ENCODE measurements around the gene ATRN. TPM values are rescaled to one million over a fixed set of nuclear protein-coding genes. Genes with fewer than 3 reads are reported as not detected.

ATRN gene
- total RNA-seq, 2 donors from 2014 or later = 9.6 to 11.6 TPM

DNA sequence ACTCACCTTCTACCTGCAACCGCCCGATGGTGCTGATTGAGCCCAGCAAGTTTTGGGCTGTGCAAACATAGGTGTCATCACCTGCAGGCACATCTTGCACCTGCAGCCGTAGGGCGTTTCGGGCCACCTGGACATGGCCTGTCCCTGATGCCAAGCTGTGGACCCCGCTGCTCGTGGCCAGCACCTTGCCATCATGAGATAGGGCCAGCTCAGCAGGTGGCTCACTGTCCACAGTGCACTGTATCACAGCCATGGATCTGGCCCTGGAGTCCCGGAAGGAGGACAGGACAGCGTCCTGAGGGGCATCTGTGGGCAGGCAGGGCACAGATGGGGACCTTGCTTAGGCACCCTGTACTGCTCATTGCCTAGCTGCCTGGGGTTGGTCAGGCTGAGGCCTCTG lies 221.1 kb downstream of the ATRN start:
- Mint-ChIP-seq H3K27me3 (ENCODE audit: low read depth) (peaks cover 12% of the 10 kb centered on the region), H3K4me3 (no peak overlapping the region), H3K9me3 (no peaks in the 10 kb centered on the region), H3K36me3 (ENCODE audit: insufficient read depth in 2 of 2) (no peaks in the 10 kb centered on the region), H3K4me1 (ENCODE audit: low read depth) (no peaks in the 10 kb centered on the region), H3K27ac (no peak overlapping the region)
- no peak for DNase-seq
- ATAC-seq (replicated peaks in 1 of 2) = no peak

DNA sequence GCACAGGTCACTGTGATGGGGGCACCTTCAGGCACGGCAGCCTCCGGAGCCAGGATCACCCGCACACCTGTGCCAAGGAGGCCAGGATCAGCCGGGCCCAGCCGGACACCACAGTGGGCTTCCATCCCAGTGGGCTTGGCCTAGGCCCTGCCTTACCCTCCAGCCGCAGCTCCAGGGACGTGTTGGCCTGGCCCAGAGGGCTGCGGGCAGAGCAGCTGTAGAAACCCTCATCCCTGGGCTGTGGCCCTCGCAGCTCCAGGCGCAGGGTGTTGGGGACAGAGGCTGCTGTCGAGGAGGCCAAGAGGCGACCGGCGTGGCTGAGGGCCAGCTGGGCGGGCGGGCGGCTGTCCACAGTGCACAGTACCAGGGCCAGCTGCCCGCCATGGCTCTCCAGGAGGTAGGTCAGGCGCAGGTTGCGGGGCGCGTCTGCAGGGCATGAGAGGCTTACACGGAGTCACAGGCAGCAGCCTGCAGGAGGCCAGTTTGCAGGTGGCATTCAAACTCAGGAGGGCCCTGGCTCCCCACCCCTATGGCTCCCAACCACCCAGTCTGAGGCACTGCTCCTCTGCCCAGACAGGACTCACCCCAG lies 222.0 kb downstream of the ATRN start:
- Mint-ChIP-seq H3K4me1 (ENCODE audit: low read depth) (no peaks in the 10 kb centered on the region), H3K36me3 (ENCODE audit: insufficient read depth in 2 of 2) (no peaks in the 10 kb centered on the region), H3K9me3 (no peaks in the 10 kb centered on the region), H3K4me3 (no peak overlapping the region), H3K27me3 (ENCODE audit: low read depth) (peaks cover 3% of the 10 kb centered on the region), H3K27ac (no peak overlapping the region)
- DNase-seq (no peak), ATAC-seq (replicated peaks in 1 of 2) (no peak)

DNA sequence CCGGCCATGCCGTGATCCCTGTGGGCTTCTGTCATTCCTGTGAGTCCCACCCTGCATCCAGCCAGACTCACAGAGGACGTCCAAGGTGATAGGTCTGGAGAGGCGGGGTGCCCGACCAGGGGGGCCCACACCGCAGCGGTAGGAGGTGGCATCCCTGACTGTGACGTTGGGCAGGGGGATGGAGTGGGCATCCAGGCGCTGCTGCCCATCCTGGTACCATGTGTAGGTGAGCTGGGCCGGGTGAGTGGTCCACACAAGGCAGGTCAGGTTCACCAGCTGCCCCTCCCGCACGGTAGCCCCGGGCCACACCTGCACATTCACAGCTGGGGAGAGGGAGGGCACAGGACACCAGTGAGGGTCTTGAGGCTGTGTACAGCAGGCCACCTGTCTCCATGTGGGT lies 222.6 kb downstream of the ATRN start:
- ATAC-seq (replicated peaks in 1 of 2) (no peak), DNase-seq (no peak)
- no peak overlapping the region for H3K27ac Mint-ChIP-seq
- no peak overlapping the region for H3K4me3 Mint-ChIP-seq
- H3K36me3 Mint-ChIP-seq (ENCODE audit: insufficient read depth in 2 of 2) = no peaks in the 10 kb centered on the region
- no peaks in the 10 kb centered on the region for H3K27me3 Mint-ChIP-seq (ENCODE audit: low read depth)
- H3K4me1 Mint-ChIP-seq (ENCODE audit: low read depth) = no peaks in the 10 kb centered on the region
- H3K9me3 Mint-ChIP-seq = no peaks in the 10 kb centered on the region

DNA sequence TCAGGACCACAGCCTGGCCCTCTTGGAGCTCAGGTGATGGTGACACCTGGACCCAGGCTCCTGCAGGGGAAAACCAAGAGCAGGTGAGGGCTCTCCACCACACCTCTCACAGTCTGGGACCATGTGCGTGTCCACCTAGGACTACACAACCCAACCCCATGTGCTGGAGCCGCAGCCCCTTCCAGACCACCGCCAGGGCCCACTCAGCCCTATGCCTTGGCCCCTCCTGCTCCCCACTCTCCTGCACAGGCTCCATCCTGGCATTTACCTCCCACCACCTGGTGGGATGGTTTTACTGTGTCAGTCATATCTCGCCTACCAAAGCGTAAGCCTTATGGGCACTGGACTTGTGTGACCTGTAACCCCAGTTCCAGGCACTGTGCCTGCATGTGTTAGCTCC lies 224.0 kb downstream of the ATRN start:
- Mint-ChIP-seq H3K4me1 (ENCODE audit: low read depth) (no peaks in the 10 kb centered on the region), H3K27ac (no peak overlapping the region), H3K27me3 (ENCODE audit: low read depth) (no peaks in the 10 kb centered on the region), H3K4me3 (no peak overlapping the region), H3K9me3 (no peaks in the 10 kb centered on the region), H3K36me3 (ENCODE audit: insufficient read depth in 2 of 2) (no peaks in the 10 kb centered on the region)
- DNase-seq (no peak), ATAC-seq (replicated peaks in 1 of 2) (no peak)

DNA sequence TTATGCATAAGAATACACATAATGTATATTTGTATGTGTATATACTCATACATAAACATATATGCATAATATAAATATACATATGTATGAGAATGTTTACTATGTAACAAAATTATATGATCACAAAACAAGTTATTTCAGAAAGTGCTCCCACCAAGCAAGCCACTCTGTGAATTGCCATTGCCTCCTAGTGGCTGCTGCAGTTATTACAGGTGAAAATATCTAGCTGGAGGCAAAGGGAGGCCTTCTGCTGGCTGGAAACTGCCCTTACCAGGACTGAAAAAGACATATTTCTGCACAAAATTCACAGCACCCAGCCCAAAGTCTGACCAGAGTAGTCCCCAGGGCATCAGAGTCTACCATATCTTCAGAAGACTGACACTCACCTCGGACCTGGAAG lies 225.4 kb downstream of the ATRN start:
- no peaks in the 10 kb centered on the region for H3K27me3 Mint-ChIP-seq (ENCODE audit: low read depth)
- no peaks in the 10 kb centered on the region for H3K4me1 Mint-ChIP-seq (ENCODE audit: low read depth)

DNA sequence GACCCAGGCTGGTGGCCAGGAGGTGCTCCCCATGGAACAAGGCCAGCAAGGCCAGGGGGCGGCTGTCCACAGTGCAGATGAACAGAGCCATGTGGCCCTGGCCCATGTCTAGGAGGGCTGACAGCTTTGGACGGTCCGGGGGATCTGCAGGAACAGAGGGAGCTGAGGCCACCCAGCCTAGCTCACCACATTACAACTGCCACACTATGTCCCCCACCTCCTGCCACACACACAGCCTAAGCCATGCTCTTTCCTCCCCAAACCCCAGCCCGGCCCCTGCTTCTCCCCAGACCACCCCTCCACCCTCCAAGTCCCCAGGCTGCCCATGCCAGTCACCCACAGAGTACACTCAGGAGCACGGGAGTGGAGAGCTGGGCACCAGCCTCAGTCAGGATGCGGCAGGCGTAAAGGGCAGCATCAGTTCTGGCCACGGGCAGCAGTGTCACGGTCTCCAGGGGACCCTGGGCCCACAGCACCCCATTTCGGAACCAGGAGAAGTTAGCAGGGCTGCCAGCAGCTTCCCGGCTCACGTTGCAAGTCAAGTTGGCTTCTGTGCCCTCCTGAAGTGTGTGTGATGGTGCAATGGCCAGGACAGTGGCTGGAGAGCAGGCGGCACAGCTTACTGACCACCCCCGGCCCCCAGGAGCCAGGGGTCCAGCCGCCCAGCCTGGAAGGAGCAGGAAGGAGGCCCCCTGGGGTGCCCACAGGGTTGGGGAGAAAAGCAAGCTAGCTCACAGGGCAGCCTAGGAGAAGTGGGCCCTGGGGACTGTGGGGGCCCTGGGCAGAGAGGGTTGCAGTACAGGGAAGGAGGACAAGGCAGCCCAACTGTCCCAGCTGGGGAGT lies 226.1 kb downstream of the ATRN start:
- no peaks in the 10 kb centered on the region for H3K9me3 Mint-ChIP-seq
- DNase-seq (no peak), ATAC-seq (replicated peaks in 1 of 2) (no peak)
- no peaks in the 10 kb centered on the region for H3K4me1 Mint-ChIP-seq (ENCODE audit: low read depth)
- H3K36me3 Mint-ChIP-seq (ENCODE audit: insufficient read depth in 2 of 2) = no peaks in the 10 kb centered on the region
- H3K4me3 Mint-ChIP-seq = no peak overlapping the region
- no peak overlapping the region for H3K27ac Mint-ChIP-seq
- no peaks in the 10 kb centered on the region for H3K27me3 Mint-ChIP-seq (ENCODE audit: low read depth)

More for the DNA sequence above, 225.4 kb downstream of the ATRN start:
- no peaks in the 10 kb centered on the region for H3K36me3 Mint-ChIP-seq (ENCODE audit: insufficient read depth in 2 of 2)
- H3K9me3 Mint-ChIP-seq = no peaks in the 10 kb centered on the region
- DNase-seq (no peak), ATAC-seq (replicated peaks in 1 of 2) (no peak)
- no peak overlapping the region for H3K4me3 Mint-ChIP-seq
- H3K27ac Mint-ChIP-seq = no peak overlapping the region

DNA sequence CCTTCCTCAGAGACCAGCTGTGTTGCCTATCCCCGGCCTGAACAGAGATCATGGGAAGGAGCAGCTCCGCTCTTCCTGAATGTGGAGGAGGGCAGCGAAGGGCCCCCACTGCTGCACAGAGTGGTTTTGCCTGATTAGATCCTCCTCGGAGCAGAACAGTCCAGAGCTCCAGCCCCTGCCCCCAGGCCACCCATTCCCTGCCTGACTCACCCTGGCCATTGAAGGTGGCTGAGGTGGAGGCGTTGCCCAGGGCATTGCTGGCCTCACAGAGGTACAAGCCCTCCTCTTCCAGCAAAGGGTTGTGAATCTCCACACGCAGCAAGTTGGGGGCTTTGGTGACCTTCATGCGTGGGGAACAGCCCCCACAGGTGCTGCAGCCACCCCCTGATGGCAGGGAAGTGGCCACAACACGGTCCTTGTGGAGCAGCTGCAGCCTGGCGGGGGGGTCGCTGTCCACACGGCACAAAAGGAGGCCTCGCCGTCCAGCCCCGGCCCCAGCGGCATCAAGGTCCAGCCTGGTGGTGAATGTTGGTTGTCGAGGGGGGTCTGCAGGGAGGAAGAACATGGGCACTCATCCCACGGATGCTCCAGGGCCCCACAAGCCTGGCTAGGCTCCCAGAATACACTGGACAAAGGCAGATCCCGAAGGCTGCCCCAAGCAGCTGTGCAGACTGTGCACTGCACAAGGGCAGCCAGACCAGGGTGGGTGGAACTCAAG lies 226.9 kb downstream of the ATRN start:
- Mint-ChIP-seq H3K27ac (no peak overlapping the region), H3K4me1 (ENCODE audit: low read depth) (no peaks in the 10 kb centered on the region), H3K9me3 (no peaks in the 10 kb centered on the region), H3K36me3 (ENCODE audit: insufficient read depth in 2 of 2) (no peaks in the 10 kb centered on the region), H3K4me3 (no peak overlapping the region), H3K27me3 (ENCODE audit: low read depth) (no peaks in the 10 kb centered on the region)
- DNase-seq = no peak
- no peak for ATAC-seq (replicated peaks in 1 of 2)

DNA sequence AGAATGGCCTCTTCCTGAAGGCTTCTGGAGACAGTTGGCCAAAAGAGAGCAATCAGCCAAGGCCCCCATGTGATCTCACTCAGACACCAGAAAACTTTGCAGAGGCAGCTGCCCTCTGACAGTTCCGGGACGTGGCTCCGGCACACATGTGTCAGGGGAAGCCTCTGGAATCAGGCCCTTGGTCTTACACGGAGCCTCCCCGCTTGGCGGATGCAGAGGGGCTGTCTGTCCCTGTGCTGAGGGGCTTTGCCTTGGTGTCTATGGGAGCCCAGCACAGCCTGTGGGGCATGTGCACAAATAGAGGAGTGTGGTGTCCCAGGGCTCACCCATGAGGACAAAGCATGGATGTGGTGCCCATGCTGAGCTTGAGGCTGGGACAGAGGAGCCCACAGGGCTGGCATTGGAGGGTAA lies 227.8 kb downstream of the ATRN start:
- H3K4me1 Mint-ChIP-seq (ENCODE audit: low read depth) = no peaks in the 10 kb centered on the region
- no peak overlapping the region for H3K4me3 Mint-ChIP-seq
- H3K9me3 Mint-ChIP-seq = no peaks in the 10 kb centered on the region
- no peaks in the 10 kb centered on the region for H3K27me3 Mint-ChIP-seq (ENCODE audit: low read depth)
- ATAC-seq (replicated peaks in 1 of 2) (no peak), DNase-seq (no peak)
- no peak overlapping the region for H3K27ac Mint-ChIP-seq
- H3K36me3 Mint-ChIP-seq (ENCODE audit: insufficient read depth in 2 of 2) = no peaks in the 10 kb centered on the region

DNA sequence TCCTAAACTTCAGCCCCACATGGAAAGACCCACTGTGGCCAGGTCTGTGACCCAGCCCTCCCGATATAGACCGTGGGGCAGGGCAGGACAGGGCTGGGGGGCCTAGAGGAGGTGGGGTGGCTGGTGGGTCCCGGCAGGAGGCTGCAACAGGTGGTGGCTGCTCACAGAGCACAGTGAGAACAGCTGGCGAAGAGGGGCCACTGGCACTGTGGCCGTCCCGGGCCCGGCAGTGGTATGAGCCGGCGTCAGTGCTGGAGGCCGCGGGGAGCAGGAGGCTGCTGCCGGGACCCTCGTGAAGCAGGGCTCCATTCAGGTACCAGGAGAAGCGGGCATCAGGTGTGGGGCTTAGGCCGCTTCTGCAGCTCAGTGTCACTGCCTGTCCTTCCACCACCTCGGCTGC lies 228.2 kb downstream of the ATRN start:
- H3K27ac Mint-ChIP-seq = no peak overlapping the region
- no peak overlapping the region for H3K4me3 Mint-ChIP-seq
- H3K36me3 Mint-ChIP-seq (ENCODE audit: insufficient read depth in 2 of 2) = no peaks in the 10 kb centered on the region
- DNase-seq (no peak), ATAC-seq (replicated peaks in 1 of 2) (no peak)
- no peaks in the 10 kb centered on the region for H3K27me3 Mint-ChIP-seq (ENCODE audit: low read depth)
- no peaks in the 10 kb centered on the region for H3K9me3 Mint-ChIP-seq
- no peaks in the 10 kb centered on the region for H3K4me1 Mint-ChIP-seq (ENCODE audit: low read depth)

Other genes starting within 250 kb of the ATRN start
- gene SLC4A11, start 231.8 kb upstream of the ATRN start, total RNA-seq = 1 to 10 TPM in 1 of 2 donors, under 1 TPM in 1; 0.53 to 1.9 TPM
- gene DNAAF9, start 63.3 kb upstream of the ATRN start, total RNA-seq = 1 to 10 TPM; 3.6 to 3.7 TPM
- not detected for gene GFRA4, start 192.4 kb downstream of the ATRN start, total RNA-seq
- gene ADAM33, start 211.0 kb downstream of the ATRN start, total RNA-seq = not detected
- under 1 TPM in 1 of 2 donors, not detected in 1; 0.02 TPM for gene SIGLEC1, start 241.6 kb downstream of the ATRN start, total RNA-seq